HepG2 (cell line): ENCODE data around the gene UBL3. TPM values are rescaled to one million over a fixed set of nuclear protein-coding genes. Genes with fewer than 3 reads are reported as not detected.

ENCODE experiments used
- ATAC-seq: fragments of 200-7000 bp; cut with Tn5 transposase; 3 replicates; pipeline ENCODE4 v1.9.1; 2020; ENCODE audit warnings: mild to moderate bottlenecking, moderate library complexity
- BruUV-seq: library from RNA; stranded (reverse); fragments of 400-500 nt; replicated peaks from 2 replicates; lab custom pipeline; 2021; lab: Mats Ljungman, UMichigan
- CTCF ChIA-PET: fragments of 300-600 bp; formaldehyde crosslinking; extraction: SDS; loops from one replicate; lab custom pipeline; 2021; ENCODE audit warnings: low total read pairs, inconsistent platforms, low intra/inter-chr PET ratio; lab: Yijun Ruan, JAX
- POLR2A ChIA-PET: fragments of 350-600 bp; sonication (Branson Sonifier 250); formaldehyde crosslinking; loops from one replicate; lab custom pipeline; 2020; ENCODE audit warnings: antibody characterized with exemption, inconsistent platforms; lab: Yijun Ruan, JAX
- DNase-seq: peaks from one replicate; pipeline ENCODE4 v3.0.0-alpha.2; 2015; ENCODE audit warnings: low spot score
- FAIRE-seq: peaks from 3 replicates; lab custom pipeline; 2011; peaks lifted over from hg19 to GRCh38; lab: Jason Lieb, UNC
- H2AFZ ChIP-seq: one replicate; pipeline ENCODE4 v1.6.1; 2011; ENCODE audit warnings: low read length, inconsistent platforms
- H3K27ac ChIP-seq: fragments of 300-600 bp; 3 replicates; pipeline ENCODE4 v1.8.0; 2011; ENCODE audit warnings: mixed run types, mild to moderate bottlenecking, mixed read lengths, low read length, inconsistent platforms; ENCODE audit not compliant: insufficient read depth; ENCODE audit errors: extremely low read length
- H3K27me3 ChIP-seq, 2 experiments: fragments of 200-600 bp in 1 of 2; 2 replicates in 1 of 2; 3 replicates in 1 of 2; pipeline versions ENCODE4 v1.6.0 to v1.8.0; 2011; ENCODE audit warnings: low read length in 2 of 2, mild to moderate bottlenecking in 2 of 2, moderate library complexity in 2 of 2, inconsistent platforms in 1 of 2; ENCODE audit not compliant: insufficient read depth in 2 of 2, control insufficient read depth in 1 of 2
- H3K36me3 ChIP-seq, 2 experiments: fragments of 200-600 bp in 1 of 2; replicated peaks in 1 of 2; 2 replicates in 1 of 2; 3 replicates in 1 of 2; pipeline versions ENCODE4 v1.5.1 to v1.8.0; 2011; ENCODE audit warnings: low read length in 2 of 2, inconsistent platforms in 1 of 2; ENCODE audit not compliant: insufficient read depth in 2 of 2, control insufficient read depth in 1 of 2
- H3K4me1 ChIP-seq: 2 replicates; pipeline ENCODE4 v1.5.1; 2012; ENCODE audit warnings: low read length, inconsistent platforms; ENCODE audit not compliant: insufficient read depth
- H3K4me2 ChIP-seq: 2 replicates; pipeline ENCODE4 v1.6.0; 2011; ENCODE audit warnings: low read depth, low read length, inconsistent platforms
- H3K4me3 ChIP-seq, 3 experiments: fragments of 200-600 bp in 1 of 3; sonication (generic), shearing (Covaris generic) in 1 of 3; replicated peaks in 1 of 3; 2 replicates each; pipeline ENCODE4 v1.5.1; 2011 to 2016; ENCODE audit warnings: low read length in 3 of 3, inconsistent platforms in 2 of 3, low read depth in 2 of 3, mild to moderate bottlenecking in 2 of 3, control low read depth in 1 of 3, mixed read lengths in 1 of 3; ENCODE audit not compliant: insufficient read depth in 1 of 3
- H3K79me2 ChIP-seq: one replicate; pipeline ENCODE4 v1.6.1; 2011; ENCODE audit warnings: low read length, inconsistent platforms; ENCODE audit not compliant: insufficient read depth
- H3K9ac ChIP-seq: 2 replicates; pipeline ENCODE4 v1.6.0; 2011; ENCODE audit warnings: mild to moderate bottlenecking, low read depth, low read length, inconsistent platforms; ENCODE audit not compliant: insufficient read depth
- H3K9me3 ChIP-seq: 2 replicates; pipeline ENCODE4 v1.5.1; 2012; ENCODE audit warnings: mild to moderate bottlenecking, low read length
- H4K20me1 ChIP-seq: 2 replicates; pipeline ENCODE4 v1.6.0; 2011; ENCODE audit warnings: inconsistent platforms, mild to moderate bottlenecking, low read length, moderate library complexity; ENCODE audit not compliant: insufficient read depth
- ATF2 ChIP-seq: sonication (generic); formaldehyde crosslinking; IDR thresholded peaks from 2 replicates; pipeline ENCODE4 v1.4.0; 2020; ENCODE audit warnings: missing genetic modification reagents
- DMAP1 ChIP-seq: IDR thresholded peaks from 2 replicates; pipeline ENCODE4 v1.6.1; 2016
- EP300 ChIP-seq, 3 experiments: sonication (generic) in 1 of 3; formaldehyde crosslinking in 1 of 3; IDR thresholded peaks; 2 replicates each; pipeline versions ENCODE4 v1.5.1 to v1.6.1; 2011 to 2020; ENCODE audit warnings: low read depth in 2 of 3, low read length in 2 of 3, borderline replicate concordance in 1 of 3, improper control_type of control experiment in 1 of 3, mild to moderate bottlenecking in 1 of 3, missing genetic modification reagents in 1 of 3, moderate library complexity in 1 of 3
- HIC2 ChIP-seq: sonication (generic); formaldehyde crosslinking; IDR thresholded peaks from 2 replicates; pipeline ENCODE4 v1.9.0; 2022; ENCODE audit warnings: low read depth, missing genetic modification reagents
- LRRFIP1 ChIP-seq: sonication (generic); formaldehyde crosslinking; conservative IDR thresholded peaks from 2 replicates; pipeline ENCODE4 v1.4.0; 2020; ENCODE audit warnings: missing genetic modification reagents
- MED8 ChIP-seq: sonication (generic); formaldehyde crosslinking; IDR thresholded peaks from 2 replicates; pipeline ENCODE4 v1.8.1; 2023; ENCODE audit warnings: mild to moderate bottlenecking, missing genetic modification reagents; ENCODE audit not compliant: insufficient replicate concordance
- NR2C2 ChIP-seq: sonication (generic); formaldehyde crosslinking; IDR thresholded peaks from 2 replicates; pipeline ENCODE4 v1.4.0; 2020; ENCODE audit warnings: missing genetic modification reagents, mild to moderate bottlenecking, moderate library complexity, borderline replicate concordance
- PATZ1 ChIP-seq: sonication (generic); formaldehyde crosslinking; IDR thresholded peaks from 2 replicates; pipeline ENCODE4 v1.4.0; 2020; ENCODE audit warnings: missing genetic modification reagents
- RORA ChIP-seq: sonication (generic); formaldehyde crosslinking; IDR thresholded peaks from 2 replicates; pipeline ENCODE4 v1.5.0; 2020; ENCODE audit warnings: mild to moderate bottlenecking, missing genetic modification reagents, moderate library complexity
- ZBTB7B ChIP-seq: sonication (generic); formaldehyde crosslinking; IDR thresholded peaks from 2 replicates; pipeline ENCODE4 v1.4.0; 2020; ENCODE audit warnings: missing genetic modification reagents
- ZNF33A ChIP-seq: sonication (generic); formaldehyde crosslinking; IDR thresholded peaks from 2 replicates; pipeline ENCODE4 v1.5.1; 2020; ENCODE audit warnings: missing genetic modification reagents, mild to moderate bottlenecking, moderate library complexity, borderline replicate concordance
- ZNF749 ChIP-seq: sonication (generic); formaldehyde crosslinking; IDR thresholded peaks from 2 replicates; pipeline ENCODE4 v1.8.0; 2022; ENCODE audit warnings: mild to moderate bottlenecking, missing genetic modification reagents, moderate library complexity, borderline replicate concordance
- WGBS: methylation state at CpG from one replicate; pipeline ENCODE4 v1.1.6; 2017; ENCODE audit warnings: low lambda C conversion rate; 5-methylcytosine and 5-hydroxymethylcytosine counted together
- in situ Hi-C: cut with HindIII; loops from 2 replicates; pipeline ENCODE4 v1.10.0; 2017; ENCODE audit warnings: low pct_unique_long_range_greater_than_20kb; ENCODE audit not compliant: extremely low pct_ligation_motif_present
- intact Hi-C: fragments of 100-400 bp; cut with micrococcal nuclease; formaldehyde crosslinking; loops from one replicate; pipeline ENCODE4 v1.10.0; 2022; ENCODE audit not compliant: unreplicated experiment
- polyA plus RNA-seq, 8 experiments: library from polyadenylated mRNA; depleted of rRNA in 3 of 8; stranded (reverse) in 7 of 8; unstranded in 1 of 8; fragments of >200 nt; fragmentation: Illumina TruSeq in 4 of 8; extraction: Trizol in 4 of 8; gene quantifications; 2 replicates each; pipeline versions ENCODE4 v1.2.1 to v1.2.3, GENCODE V29; 2011 to 2016; ENCODE audit warnings: low read depth in 4 of 8, missing spikeins in 1 of 8, mixed read lengths in 1 of 8; ENCODE audit not compliant: insufficient read depth in 1 of 8
- total RNA-seq, 5 experiments: library from RNA; depleted of rRNA; stranded (reverse); fragments of >200 nt; fragmentation: Illumina TruSeq; extraction: Trizol; gene quantifications; 2 replicates each; pipeline ENCODE4 v1.2.3, GENCODE V29; 2016; ENCODE audit warnings: low read depth in 1 of 5

UBL3 gene
- total and polyA plus RNA-seq, 2 of the 13 experiments (the other 11 are each of a cell fraction or from before 2014, with no cell fraction given): 7.4 to 9.6 TPM

- H3K4me2 ChIP-seq: no peak overlapping the region
- CTCF ChIA-PET: no interaction called here
- H3K9ac ChIP-seq: no peak overlapping the region
- no peak overlapping the region for H3K4me3 ChIP-seq
- POLR2A ChIA-PET: no interaction called here
- BruUV-seq: no TSS peak
- H3K36me3 ChIP-seq: no peaks in the 10 kb centered on the region
- no peaks in the 10 kb centered on the region for H3K9me3 ChIP-seq
- peaks cover 2% of the 10 kb centered on the region; the same call in 1 of the 2 replicates for H4K20me1 ChIP-seq
- in situ Hi-C loops (no loop called here), intact Hi-C loops (no loop called here)
- H3K27ac ChIP-seq: no peak overlapping the region
- no peak for TF ChIP-seq MED8 (CRISPR knock-in tag)
- no peak for TF ChIP-seq ZBTB7B (CRISPR knock-in tag)
- no peak for TF ChIP-seq PATZ1 (CRISPR knock-in tag)
- no peak for TF ChIP-seq DMAP1 (CRISPR knock-in tag)
- no peak for TF ChIP-seq ZNF33A
- no peak for TF ChIP-seq ZNF749 (CRISPR knock-in tag)
- TF ChIP-seq EP300 (IDR thresholded peaks at IDR 0.05; ENCODE audit: low read depth in 2 of 2, low read length in 2 of 2): no peak
- no peak for TF ChIP-seq EP300 (CRISPR knock-in tag; IDR thresholded peaks at IDR 0.05; ENCODE audit: borderline replicate concordance)
- no peak for TF ChIP-seq NR2C2
- TF ChIP-seq RORA (CRISPR knock-in tag): no peak
- TF ChIP-seq LRRFIP1 (CRISPR knock-in tag): no peak
- TF ChIP-seq ATF2: no peak
- TF ChIP-seq HIC2 (CRISPR knock-in tag): no peak
- peaks cover 49% of the 10 kb centered on the region for H3K79me2 ChIP-seq
- no peak overlapping the region for H2AFZ ChIP-seq
- 0 out of 2 replicates have a peak, but pooled peaks cover 6% of the 10 kb centered on the region for H3K4me1 ChIP-seq
- no peaks in the 10 kb centered on the region for H3K27me3 ChIP-seq
- ATAC-seq: no peak
- 95% methylated on average over 9 of the region's 9 CpGs for WGBS
- FAIRE-seq: no peak
- DNase-seq: no peak
Observed at GRCh38 chr13:29835280-29836061, 14.9 kb downstream of the UBL3 start.
